CD4-positive, alpha-beta T cell treated with Interleukin-1 beta for 1 hour (primary cell): ENCODE data around the gene FCMR.

ENCODE experiments used
- DNase-seq, 2 donors: peaks; one replicate each; pipeline ENCODE4 v3.0.0-alpha.2; 2020 to 2022

FCMR gene

GRCh38 chr1:206898915-206899431 is 22.8 kb downstream of the FCMR start:
- DNase-seq: no peak

GRCh38 chr1:206898089-206898914 is 23.4 kb downstream of the FCMR start:
- no peak for DNase-seq

- no peak for DNase-seq
Observed at GRCh38 chr1:206897175-206897574, 24.6 kb downstream of the FCMR start, which contains the start of gene IL24. IL24 (plus strand) TSS chr1:206897443; CDS start chr1:206897833, 390 bp downstream.

- no peak for DNase-seq
Observed at GRCh38 chr1:206896261-206896660, 25.5 kb downstream of the FCMR start.

GRCh38 chr1:206895837-206896242 is 25.9 kb downstream of the FCMR start:
- DNase-seq: no peak

- no peak for DNase-seq
Observed at GRCh38 chr1:206895325-206895724, 26.4 kb downstream of the FCMR start.

GRCh38 chr1:206893380-206893779 is 28.4 kb downstream of the FCMR start:
- DNase-seq: no peak

GRCh38 chr1:206892351-206892984 is 29.3 kb downstream of the FCMR start:
- DNase-seq: no peak

GRCh38 chr1:206891412-206891811 is 30.3 kb downstream of the FCMR start:
- DNase-seq: no peak

GRCh38 chr1:206890125-206891060 is 31.3 kb downstream of the FCMR start:
- peak; percentile 21 to 22 for DNase-seq

GRCh38 chr1:206887701-206888100 is 34.0 kb downstream of the FCMR start:
- DNase-seq: no peak

- no peak for DNase-seq
Observed at GRCh38 chr1:206886831-206887230, 34.9 kb downstream of the FCMR start.

- DNase-seq: no peak
Observed at GRCh38 chr1:206885341-206886060, 36.2 kb downstream of the FCMR start.

- no peak for DNase-seq
Observed at GRCh38 chr1:206883876-206884275, 37.9 kb downstream of the FCMR start.

GRCh38 chr1:206883160-206883559 is 38.6 kb downstream of the FCMR start:
- no peak for DNase-seq

- DNase-seq: no peak
Observed at GRCh38 chr1:206882555-206882954, 39.2 kb downstream of the FCMR start.

GRCh38 chr1:206880314-206880713 is 41.4 kb downstream of the FCMR start:
- DNase-seq: no peak

- no peak for DNase-seq
Observed at GRCh38 chr1:206878456-206878855, 43.3 kb downstream of the FCMR start.

- no peak for DNase-seq
Observed at GRCh38 chr1:206875752-206876377, 45.9 kb downstream of the FCMR start.

- no peak for DNase-seq
Observed at GRCh38 chr1:206873603-206874188, 48.0 kb downstream of the FCMR start.

- no peak for DNase-seq
Observed at GRCh38 chr1:206872139-206872538, 49.6 kb downstream of the FCMR start.
